MM.1S (cell line): ENCODE results near the gene CYP39A1.

Source experiments
- DNase-seq: peaks from one replicate; pipeline ENCODE4 v3.0.0-alpha.2; 2015
- H2AFZ ChIP-seq: fragments of 300-600 bp; sonication (generic); 2 replicates; pipeline ENCODE4 v1.6.0; 2016; ENCODE audit warnings: antibody characterized with exemption, low read length
- H3F3A ChIP-seq: fragments of 300-600 bp; sonication (generic); 2 replicates; pipeline ENCODE4 v1.6.1; 2016; ENCODE audit warnings: mild to moderate bottlenecking, antibody characterized with exemption, low read length, moderate library complexity, mixed read lengths; ENCODE audit not compliant: insufficient read depth
- H3K27ac ChIP-seq: fragments of 300-600 bp; sonication (generic); 2 replicates; pipeline ENCODE4 v1.5.1; 2016; ENCODE audit warnings: mild to moderate bottlenecking, low read length
- H3K27me3 ChIP-seq: fragments of 300-600 bp; sonication (generic); replicated peaks from 2 replicates; pipeline ENCODE4 v1.6.0; 2016; ENCODE audit warnings: low read length; ENCODE audit not compliant: insufficient read depth
- H3K36me3 ChIP-seq: fragments of 300-600 bp; sonication (generic); replicated peaks from 2 replicates; pipeline ENCODE4 v1.6.1; 2016; ENCODE audit warnings: mild to moderate bottlenecking, low read length, mixed read lengths; ENCODE audit not compliant: insufficient read depth
- H3K4me1 ChIP-seq: fragments of 300-600 bp; sonication (generic); 2 replicates; pipeline ENCODE4 v1.6.1; 2016; ENCODE audit warnings: low read length, mixed read lengths
- H3K4me2 ChIP-seq: fragments of 300-600 bp; sonication (generic); 2 replicates; pipeline ENCODE4 v1.6.0; 2016; ENCODE audit warnings: low read depth, low read length
- H3K4me3 ChIP-seq: fragments of 300-600 bp; sonication (generic); 2 replicates; pipeline ENCODE4 v1.5.1; 2016; ENCODE audit warnings: low read length, mixed read lengths
- H3K79me2 ChIP-seq: fragments of 300-600 bp; sonication (generic); 2 replicates; pipeline ENCODE4 v1.6.1; 2016; ENCODE audit warnings: mixed run types, low read length, mixed read lengths
- H3K9ac ChIP-seq: fragments of 300-600 bp; sonication (generic); 2 replicates; pipeline ENCODE4 v1.6.1; 2016; ENCODE audit warnings: low read length, mixed read lengths
- H3K9me2 ChIP-seq: fragments of 300-600 bp; sonication (generic); replicated peaks from 2 replicates; pipeline ENCODE4 v1.6.1; 2016; ENCODE audit warnings: mild to moderate bottlenecking, low read length, mixed read lengths; ENCODE audit not compliant: insufficient read depth
- H3K9me3 ChIP-seq: fragments of 300-600 bp; sonication (generic); replicated peaks from 2 replicates; pipeline ENCODE4 v1.6.1; 2016; ENCODE audit warnings: mild to moderate bottlenecking, low read length, mixed read lengths; ENCODE audit not compliant: insufficient read depth
- H4K20me1 ChIP-seq: fragments of 300-600 bp; sonication (generic); 2 replicates; pipeline ENCODE4 v1.6.1; 2016; ENCODE audit warnings: mild to moderate bottlenecking, low read length, moderate library complexity, mixed read lengths; ENCODE audit not compliant: insufficient read depth
- CTCF ChIP-seq: fragments of 300-600 bp; sonication (generic); IDR thresholded peaks from 2 replicates; pipeline ENCODE4 v1.5.1; 2016; ENCODE audit warnings: antibody characterized with exemption, low read length, mixed read lengths
- EZH2 ChIP-seq: fragments of 300-600 bp; sonication (generic); optimal IDR thresholded peaks from 2 replicates; pipeline ENCODE3; 2017; ENCODE audit warnings: low read depth, mild to moderate bottlenecking, antibody characterized with exemption, low read length, mixed read lengths
- EZH2phosphoT487 ChIP-seq: fragments of 300-600 bp; sonication (generic); IDR thresholded peaks from 2 replicates; pipeline ENCODE4 v1.6.1; 2018; ENCODE audit warnings: antibody characterized with exemption, low read length

Gene CYP39A1

GRCh38 chr6:46541556-46541955 is 111.1 kb downstream of the CYP39A1 start:
- Histone ChIP-seq H3K36me3 (no peaks in the 10 kb centered on the region), H4K20me1 (no peaks in the 10 kb centered on the region), H3K79me2 (no peaks in the 10 kb centered on the region), H3K4me2 (no peak overlapping the region), H3K27me3 (no peaks in the 10 kb centered on the region), H3K4me1 (no peaks in the 10 kb centered on the region), H3F3A (no peaks in the 10 kb centered on the region), H3K9ac (no peak overlapping the region), H3K9me3 (no peaks in the 10 kb centered on the region), H3K9me2 (no peaks in the 10 kb centered on the region), H3K27ac (no peak overlapping the region), H3K4me3 (no peak overlapping the region), H2AFZ (no peak overlapping the region)
- no peak for DNase-seq
- no peak for TF ChIP-seq EZH2
- TF ChIP-seq EZH2phosphoT487: no peak

- no peak for DNase-seq
- Histone ChIP-seq H3K9me3 (no peaks in the 10 kb centered on the region), H4K20me1 (no peaks in the 10 kb centered on the region), H3K9me2 (no peaks in the 10 kb centered on the region), H3F3A (no peaks in the 10 kb centered on the region), H3K27me3 (no peaks in the 10 kb centered on the region), H3K4me1 (no peaks in the 10 kb centered on the region), H3K36me3 (no peaks in the 10 kb centered on the region), H3K9ac (no peak overlapping the region), H3K4me3 (no peak overlapping the region), H3K4me2 (no peak overlapping the region), H3K79me2 (no peaks in the 10 kb centered on the region), H3K27ac (no peak overlapping the region), H2AFZ (no peak overlapping the region)
- TF ChIP-seq EZH2phosphoT487: no peak
- TF ChIP-seq EZH2: no peak
- TF ChIP-seq CTCF: no peak
These were observed 112.8 kb downstream of the CYP39A1 start for GRCh38 chr6:46539866-46540265.

- Histone ChIP-seq H4K20me1 (no peaks in the 10 kb centered on the region), H3K9me2 (no peaks in the 10 kb centered on the region), H3K36me3 (no peaks in the 10 kb centered on the region), H3K9ac (no peak overlapping the region), H3K9me3 (no peaks in the 10 kb centered on the region), H3F3A (no peaks in the 10 kb centered on the region), H3K4me2 (no peak overlapping the region), H3K79me2 (no peaks in the 10 kb centered on the region), H2AFZ (no peak overlapping the region), H3K27ac (no peak overlapping the region), H3K4me3 (no peak overlapping the region), H3K27me3 (no peaks in the 10 kb centered on the region), H3K4me1 (no peaks in the 10 kb centered on the region)
- no peak for DNase-seq
- TF ChIP-seq EZH2: no peak
- no peak for TF ChIP-seq CTCF
- no peak for TF ChIP-seq EZH2phosphoT487
These were observed 113.7 kb downstream of the CYP39A1 start for GRCh38 chr6:46538800-46539480.

- Histone ChIP-seq H3K4me1 (no peaks in the 10 kb centered on the region), H3F3A (no peaks in the 10 kb centered on the region), H3K9ac (no peak overlapping the region), H3K9me2 (no peaks in the 10 kb centered on the region), H3K4me3 (no peak overlapping the region), H3K79me2 (no peaks in the 10 kb centered on the region), H3K27me3 (no peaks in the 10 kb centered on the region), H3K36me3 (no peaks in the 10 kb centered on the region), H4K20me1 (no peaks in the 10 kb centered on the region), H3K4me2 (no peak overlapping the region), H3K27ac (no peak overlapping the region), H2AFZ (no peak overlapping the region), H3K9me3 (no peaks in the 10 kb centered on the region)
- no peak for DNase-seq
- no peak for TF ChIP-seq CTCF
- no peak for TF ChIP-seq EZH2
- no peak for TF ChIP-seq EZH2phosphoT487
These were observed 121.7 kb downstream of the CYP39A1 start for GRCh38 chr6:46530896-46531295.
